GM19467 (cell line): Measurements from ENCODE around the gene PMF1.

Experiments used
- ATAC-seq: cut with Tn5 transposase; IDR thresholded peaks from one replicate; pipeline ENCODE4 v1.9.1; 2021; ENCODE audit warnings: mild to moderate bottlenecking, moderate library complexity; ENCODE audit not compliant: unreplicated experiment

Gene PMF1

DNA sequence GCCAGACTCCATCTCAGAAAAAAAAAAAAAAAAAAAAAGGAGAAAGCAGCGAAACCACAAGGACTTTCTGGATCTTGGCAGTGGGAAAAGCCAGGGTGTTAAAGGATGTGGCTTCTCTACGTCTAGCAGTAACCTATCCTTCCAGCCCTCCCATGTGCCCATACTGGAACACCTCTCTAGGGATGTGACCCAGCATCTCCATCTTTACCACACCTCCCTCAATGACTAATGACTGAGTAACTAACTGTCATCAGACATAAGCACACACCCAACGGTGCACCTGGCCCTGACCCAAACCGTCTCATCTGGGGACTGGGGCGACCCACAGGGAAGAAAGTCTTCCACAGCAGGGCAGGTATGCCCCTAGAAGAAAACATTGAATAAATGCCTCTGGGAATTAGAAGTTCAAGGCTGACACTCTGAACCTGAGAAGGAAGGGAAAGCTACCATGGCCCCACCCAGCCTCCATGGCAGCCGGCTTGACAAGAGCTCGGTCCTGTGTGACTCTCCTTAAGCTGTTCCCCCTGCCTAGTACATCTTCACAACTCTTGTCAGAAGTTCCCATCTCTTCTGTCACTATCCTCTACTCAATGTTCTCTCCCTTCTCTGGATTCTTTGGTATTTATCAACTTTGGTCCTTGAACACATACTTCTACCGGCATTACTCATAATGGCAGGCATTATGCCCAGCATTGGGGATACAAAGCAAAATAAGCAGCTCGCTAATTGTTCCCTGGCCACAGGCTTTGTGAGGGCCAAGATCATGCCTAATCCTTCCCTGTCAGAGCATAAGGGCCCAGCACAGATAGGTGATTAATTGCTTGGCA is 49.9 kb downstream of the PMF1 start:
- no peak for ATAC-seq

DNA sequence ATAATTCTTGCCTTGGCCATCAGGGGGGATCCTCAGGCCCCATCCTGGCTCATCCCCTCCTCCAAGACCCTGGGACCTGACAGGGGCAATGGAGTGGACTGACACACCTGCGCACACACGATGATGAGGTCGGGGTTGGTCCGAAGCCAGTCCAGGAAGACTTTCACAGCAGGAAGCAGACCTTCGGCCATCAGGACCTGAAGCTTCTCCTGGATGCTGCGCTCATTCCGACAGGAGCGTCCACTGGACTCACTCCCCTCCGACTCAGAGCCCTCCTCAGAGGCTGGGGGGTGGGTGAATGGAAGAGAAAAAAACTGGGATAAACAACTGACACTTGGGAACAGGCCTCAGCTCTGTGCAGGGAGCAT is 50.5 kb downstream of the PMF1 start:
- no peak for ATAC-seq

DNA sequence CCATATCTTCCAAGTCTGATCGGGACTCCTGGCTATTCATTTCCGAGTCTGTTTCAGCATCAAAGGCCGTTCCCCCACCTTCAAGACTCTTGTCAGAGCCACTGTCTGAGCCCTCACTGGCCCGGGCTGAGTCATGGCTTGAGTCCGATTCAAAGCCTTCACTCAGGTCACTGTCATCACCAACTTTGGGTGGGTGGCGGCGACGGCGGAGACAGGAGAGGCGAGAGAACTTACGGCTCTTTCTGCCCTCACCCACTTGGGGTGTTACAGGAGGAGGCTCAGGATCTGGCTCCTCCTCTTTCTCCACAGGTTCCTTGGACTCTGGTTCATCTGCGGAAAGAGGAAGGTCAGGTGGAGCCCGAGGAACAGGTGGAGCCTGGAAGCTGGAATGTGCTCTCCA is 53.2 kb downstream of the PMF1 start:
- ATAC-seq: no peak

DNA sequence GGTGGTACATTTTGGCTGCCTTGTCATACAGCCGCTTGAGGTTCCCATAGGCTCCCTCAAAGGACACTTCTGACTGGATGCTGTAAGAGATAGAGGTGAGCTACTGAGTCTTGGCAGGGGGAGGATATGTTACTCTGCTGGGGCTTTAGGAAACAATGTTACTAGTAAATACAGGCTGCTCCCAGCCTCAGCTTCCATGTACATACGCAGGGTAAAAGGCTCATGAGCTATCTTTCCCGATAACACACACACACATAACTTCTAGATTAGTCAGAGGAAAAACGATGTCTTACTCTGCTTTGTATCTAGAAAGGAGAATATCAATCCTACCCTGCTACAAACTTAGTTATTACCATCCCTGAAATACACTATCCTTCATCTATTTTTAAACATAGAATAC is 55.5 kb downstream of the PMF1 start:
- no peak for ATAC-seq

DNA sequence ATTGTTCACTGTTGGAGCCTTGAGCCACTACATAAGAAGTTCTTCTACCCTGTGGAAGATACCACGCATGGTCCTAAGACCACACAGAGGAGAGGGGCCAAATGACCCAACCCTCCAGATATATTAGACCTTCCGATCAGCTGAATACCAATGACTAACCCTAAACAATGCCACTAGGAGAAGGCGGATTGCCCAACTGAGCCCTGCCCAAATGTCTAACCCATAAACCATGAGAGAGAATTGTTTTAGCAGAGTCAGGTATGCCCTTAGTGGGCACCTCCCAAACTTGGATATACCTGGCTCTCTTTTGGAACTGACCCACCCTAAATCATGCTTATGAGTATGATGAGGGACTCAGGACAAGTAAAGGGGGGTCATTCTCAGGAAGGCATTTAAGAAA is 57.5 kb downstream of the PMF1 start:
- no peak for ATAC-seq

DNA sequence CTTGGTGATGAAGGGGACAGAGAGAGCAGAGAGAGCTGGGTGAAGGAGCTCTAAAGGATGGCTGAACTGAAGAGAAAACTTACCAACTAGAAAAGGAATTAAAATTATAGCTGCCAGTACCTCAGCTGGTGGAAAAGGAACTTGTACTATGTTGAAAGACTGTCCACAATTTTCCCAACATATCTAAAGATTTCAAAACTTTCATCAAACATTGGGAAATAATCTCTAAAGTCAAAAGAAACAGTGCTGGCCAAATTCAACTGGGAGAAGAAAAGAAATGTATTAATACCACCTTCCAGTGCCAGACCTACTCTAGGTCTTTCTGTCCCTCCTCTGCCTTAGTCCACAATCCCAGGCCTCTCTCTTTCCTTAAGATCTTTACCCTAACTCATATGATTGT is 63.7 kb downstream of the PMF1 start:
- no peak for ATAC-seq

DNA sequence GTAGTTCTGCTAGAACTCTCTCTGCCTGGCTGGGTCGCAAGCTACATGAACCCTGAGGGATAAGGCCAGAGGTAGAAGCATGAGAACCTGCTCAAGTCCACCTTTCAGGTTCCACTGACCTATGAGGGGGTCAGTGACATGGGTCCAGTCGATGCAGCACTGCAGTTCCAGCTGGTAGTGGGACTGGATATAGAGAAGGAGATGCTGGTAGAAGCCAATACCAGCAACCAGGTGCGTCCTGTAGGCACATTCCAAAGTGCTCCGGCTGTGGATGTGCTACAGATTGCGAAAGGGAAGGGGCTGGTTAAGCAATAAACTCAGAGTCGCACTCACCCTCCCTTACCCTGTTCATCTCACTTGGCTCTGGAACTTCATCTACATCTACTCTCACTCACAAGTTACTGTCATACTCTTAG is 64.2 kb downstream of the PMF1 start:
- no peak for ATAC-seq

DNA sequence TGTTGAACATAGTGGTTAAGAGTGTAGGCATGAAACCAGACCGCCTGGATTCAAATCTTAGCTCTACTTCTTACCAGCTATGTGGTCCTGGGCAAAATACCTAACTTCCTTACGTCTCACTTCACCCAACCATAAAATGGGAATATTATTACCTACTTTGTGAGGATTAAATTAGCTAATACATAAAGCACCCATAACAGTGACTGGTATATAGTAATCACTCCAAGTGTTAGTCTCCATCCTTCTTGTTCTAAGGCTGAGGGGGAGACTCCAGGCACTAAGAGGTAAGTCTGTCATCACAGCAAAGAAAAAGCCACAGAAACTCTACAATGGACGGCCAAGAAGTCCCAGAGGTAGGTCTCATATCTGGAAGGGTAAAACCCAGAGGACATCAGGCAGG is 67.0 kb downstream of the PMF1 start:
- ATAC-seq: no peak

DNA sequence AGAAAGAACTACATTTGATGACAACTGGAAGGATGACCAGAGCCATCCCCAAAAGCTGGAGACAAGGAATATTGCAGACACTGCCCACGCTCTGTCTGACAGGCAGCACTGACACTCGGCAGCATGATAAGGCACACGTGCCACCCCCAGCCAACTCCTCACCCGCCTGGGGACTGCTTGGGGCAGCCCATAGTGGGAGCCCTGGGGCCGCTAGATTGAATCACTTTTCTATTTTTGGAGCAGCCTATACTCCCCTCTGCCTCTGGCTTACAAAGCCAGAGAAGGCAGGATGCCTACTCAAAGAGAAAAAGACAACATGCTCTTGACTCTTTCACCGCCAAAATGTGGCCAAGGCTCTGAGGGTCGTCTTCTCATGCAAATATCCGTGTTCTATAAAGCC is 68.5 kb downstream of the PMF1 start:
- ATAC-seq: no peak

DNA sequence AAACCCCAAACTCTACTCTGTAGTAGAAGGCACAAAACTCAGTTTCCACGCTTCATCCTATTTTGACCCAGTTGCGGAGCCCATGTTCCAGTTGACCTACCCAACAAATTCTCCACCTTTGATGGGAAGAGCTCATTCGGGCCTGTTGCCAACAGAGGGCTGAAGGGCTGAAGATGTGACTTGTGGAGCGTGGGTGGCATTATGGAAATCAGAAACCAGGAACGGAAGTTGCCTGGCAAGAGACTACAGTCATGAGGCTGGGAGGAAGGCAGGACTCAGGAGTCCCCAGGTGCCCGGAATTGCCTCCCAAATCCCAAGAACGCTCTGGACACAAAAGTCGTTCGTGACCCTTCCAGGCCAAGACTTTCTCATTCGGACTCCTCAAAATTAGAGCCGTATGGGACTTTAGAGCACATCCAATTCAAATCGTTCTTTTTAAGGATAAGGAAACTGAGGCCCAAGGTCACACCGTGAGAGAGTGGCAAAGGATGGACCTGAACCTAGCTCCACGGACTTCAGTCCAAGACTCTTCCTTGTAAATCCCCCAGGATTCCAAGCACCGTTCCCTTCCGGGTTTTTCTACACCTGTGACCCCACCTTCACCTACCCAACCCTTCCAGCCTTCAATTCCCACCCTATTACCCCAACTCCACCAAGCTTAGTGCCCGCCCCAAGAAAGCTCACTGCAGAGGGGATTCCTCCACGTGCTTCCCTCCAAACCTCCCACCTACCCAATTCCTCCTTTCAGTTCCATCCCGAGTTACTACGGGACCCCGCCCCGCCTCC is 69.1 kb downstream of the PMF1 start:
- no peak for ATAC-seq

DNA sequence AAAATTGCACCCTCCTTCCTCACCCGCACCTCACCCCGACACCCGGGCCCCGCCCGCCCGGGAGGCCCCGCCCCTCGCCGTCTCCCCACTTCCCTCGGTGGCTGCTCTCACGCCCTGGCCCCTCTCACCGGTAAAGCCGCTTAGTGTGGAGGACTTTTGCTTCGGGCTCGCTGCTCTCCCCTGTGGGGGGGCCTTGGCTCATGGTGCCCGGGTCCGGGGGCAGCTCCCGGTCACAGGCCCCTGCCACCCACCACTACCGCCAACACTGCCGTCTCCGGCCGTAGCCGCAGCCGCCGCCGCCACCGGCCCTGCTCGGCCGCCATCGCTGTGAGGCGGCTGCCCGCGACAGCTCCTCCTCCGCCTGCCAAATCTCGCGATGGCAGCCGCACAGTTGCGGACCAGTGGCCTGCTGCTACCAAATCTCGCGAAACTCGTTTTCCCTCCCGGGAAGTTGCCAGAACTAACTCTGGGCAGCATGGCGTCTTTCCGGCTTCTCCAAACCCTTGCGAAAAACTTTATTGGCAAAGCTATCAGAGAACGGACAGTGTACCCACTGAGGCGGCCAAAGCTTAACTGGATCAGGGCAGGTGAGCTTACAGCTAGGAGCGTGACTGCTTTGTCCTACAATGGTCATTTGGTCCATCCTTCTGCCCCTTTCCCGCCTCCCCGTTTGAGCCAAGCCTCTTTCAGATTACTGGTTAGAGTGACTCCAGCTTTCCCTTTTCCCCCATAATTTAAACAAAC is 69.8 kb downstream of the PMF1 start, which contains the start of gene SMG5:
TSS of gene SMG5 (minus strand) at position 347 of the 744 bp plus-strand sequence. CDS start at position 202, 145 bp downstream.
- ATAC-seq: peak; percentile 76

DNA sequence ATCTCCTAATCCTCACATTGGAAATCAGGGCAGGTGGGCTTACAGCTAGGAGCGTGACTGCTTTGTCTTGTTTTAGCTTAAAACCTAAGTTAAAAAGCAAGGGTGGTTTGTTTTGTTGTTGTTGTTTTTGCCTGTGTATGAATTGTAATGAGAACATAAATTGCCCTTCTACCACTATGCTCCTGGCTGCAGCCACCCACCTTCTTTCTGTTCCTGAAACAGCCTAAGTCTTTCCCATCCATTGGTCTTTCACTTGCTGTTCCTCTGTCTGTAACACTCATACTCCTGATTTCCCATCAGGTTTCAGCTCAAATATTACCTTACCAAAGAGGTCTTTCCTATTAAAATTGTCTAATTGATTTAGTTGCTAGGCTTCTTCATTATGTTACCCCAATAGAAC is 70.7 kb downstream of the PMF1 start:
- ATAC-seq: no peak

DNA sequence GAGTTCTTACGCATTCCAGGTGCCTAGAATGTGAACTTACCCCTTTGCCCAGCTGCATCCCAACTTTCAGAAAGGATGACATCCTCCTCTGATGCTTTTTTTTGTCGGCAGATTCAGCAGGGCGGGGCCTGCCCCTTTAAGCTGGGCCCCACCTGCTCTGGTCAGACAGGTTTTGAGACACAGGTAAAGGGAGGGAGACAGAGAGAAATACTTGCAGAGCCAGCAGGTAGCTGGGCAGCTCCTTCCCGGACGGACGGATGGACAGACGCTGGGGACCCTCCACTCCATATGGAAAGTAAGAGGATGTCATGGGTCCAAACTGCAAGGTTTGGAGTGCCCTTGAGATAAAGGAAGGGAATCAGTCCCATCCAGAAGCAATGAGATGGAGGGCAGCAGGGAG is 71.3 kb downstream of the PMF1 start, which contains the start of gene TMEM79:
TSS of gene TMEM79 (plus strand) at position 214 of the 400 bp plus-strand sequence. CDS start 902 bp downstream, outside the sequence.
- ATAC-seq: no peak

DNA sequence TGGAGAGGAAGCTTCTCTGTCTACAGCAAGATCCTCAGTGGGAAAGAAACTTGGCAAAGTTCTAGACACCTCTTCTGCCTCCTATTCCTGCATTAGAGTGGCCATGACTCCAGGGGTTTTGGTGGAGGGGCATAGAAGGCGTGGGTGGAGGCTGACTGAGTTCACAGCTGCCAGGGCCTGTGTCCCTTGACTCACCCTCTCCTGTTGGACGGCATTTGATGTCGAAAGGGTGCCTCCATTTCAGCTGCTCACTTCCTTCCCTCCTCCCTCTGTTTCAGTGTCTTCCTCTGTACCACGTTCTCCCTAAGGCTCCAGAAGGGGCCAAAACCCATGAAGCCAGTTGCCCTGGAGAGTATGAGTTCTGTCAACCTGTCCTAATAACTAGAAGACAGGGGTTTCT is 72.0 kb downstream of the PMF1 start:
- no peak for ATAC-seq

DNA sequence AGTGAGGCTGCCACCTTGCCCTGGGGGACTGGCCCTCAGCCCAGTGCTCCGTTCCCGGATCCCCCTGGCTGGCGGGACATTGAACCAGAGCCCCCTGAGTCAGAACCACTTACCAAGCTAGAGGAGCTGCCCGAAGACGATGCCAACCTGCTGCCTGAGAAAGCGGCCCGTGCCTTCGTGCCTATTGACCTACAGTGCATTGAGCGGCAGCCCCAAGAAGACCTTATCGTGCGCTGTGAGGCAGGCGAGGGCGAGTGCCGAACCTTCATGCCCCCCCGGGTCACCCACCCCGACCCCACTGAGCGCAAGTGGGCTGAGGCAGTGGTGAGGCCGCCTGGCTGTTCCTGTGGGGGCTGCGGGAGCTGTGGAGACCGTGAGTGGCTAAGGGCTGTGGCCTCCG is 72.6 kb downstream of the PMF1 start:
- no peak for ATAC-seq

DNA sequence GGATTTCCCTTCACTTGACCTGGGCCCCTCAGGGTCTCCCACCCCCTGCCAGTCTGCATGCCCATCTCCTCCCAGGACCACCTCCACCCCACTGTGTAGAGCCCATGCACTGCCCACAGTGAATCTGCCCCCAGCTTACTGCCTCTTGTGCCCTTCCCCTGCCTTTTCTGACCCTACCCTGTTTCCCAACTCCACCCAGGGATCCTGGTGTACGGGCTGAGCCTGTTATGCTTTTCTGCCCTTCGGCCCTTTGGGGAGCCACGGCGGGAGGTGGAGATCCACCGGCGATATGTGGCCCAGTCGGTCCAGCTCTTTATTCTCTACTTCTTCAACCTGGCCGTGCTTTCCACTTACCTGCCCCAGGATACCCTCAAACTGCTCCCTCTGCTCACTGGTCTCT is 73.3 kb downstream of the PMF1 start:
- no peak for ATAC-seq
